ENCODE results near the gene PRSS2.

DNA sequence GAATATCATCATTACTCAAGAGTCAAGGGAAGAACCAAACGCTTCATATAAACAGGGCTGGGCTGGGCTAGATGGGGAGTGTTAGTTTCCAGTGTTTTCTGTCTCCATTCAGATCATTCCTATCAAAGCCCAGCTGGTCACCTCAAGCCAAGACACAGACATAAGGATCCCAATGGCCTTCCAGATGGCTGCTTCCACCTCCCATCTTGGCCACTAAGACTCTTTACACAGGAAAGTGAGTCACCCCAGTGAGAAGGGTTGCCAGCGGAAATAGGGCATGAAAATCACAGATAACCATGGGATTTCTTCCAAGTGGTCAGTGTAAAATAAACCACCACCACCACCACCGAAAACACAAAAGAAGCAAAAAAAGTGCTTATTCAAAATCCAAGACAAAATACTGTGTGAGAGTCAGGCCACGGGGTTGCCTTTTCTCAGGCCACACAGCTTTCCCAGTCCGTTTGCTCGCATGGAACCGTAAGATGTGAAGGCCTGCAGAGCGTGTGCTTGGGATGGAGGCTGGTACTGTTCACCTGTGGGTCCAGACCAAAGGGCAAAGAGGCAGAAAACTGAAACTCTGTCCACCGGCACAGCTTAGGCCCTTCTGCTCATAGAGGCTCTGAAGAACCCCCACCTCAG lies 5.6 kb downstream of the PRSS2 start:
- TF ChIP-seq, protein P1, sequence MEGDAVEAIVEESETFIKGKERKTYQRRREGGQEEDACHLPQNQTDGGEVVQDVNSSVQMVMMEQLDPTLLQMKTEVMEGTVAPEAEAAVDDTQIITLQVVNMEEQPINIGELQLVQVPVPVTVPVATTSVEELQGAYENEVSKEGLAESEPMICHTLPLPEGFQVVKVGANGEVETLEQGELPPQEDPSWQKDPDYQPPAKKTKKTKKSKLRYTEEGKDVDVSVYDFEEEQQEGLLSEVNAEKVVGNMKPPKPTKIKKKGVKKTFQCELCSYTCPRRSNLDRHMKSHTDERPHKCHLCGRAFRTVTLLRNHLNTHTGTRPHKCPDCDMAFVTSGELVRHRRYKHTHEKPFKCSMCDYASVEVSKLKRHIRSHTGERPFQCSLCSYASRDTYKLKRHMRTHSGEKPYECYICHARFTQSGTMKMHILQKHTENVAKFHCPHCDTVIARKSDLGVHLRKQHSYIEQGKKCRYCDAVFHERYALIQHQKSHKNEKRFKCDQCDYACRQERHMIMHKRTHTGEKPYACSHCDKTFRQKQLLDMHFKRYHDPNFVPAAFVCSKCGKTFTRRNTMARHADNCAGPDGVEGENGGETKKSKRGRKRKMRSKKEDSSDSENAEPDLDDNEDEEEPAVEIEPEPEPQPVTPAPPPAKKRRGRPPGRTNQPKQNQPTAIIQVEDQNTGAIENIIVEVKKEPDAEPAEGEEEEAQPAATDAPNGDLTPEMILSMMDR (IDR thresholded peaks at IDR 0.05; ENCODE audit: poor library complexity) = no peak
- TF ChIP-seq EZH2phosphoT487 (IDR thresholded peaks at IDR 0.05; ENCODE audit: low read depth, severe bottlenecking, unreplicated experiment) = no peak
- no peak for TF ChIP-seq EZH2 (IDR thresholded peaks at IDR 0.05; ENCODE audit: borderline replicate concordance)

All from hepatocyte (in vitro differentiated cells).